ENCODE data around the gene SERTM1.

Gene SERTM1

GRCh38 chr13:36673352-36673751 is 468 bp upstream of the SERTM1 start:
- H3F3A ChIP-seq (ENCODE audit: control insufficient read depth, insufficient read depth), result no peaks in the 10 kb centered on the region
- no peaks in the 10 kb centered on the region for H4K20me1 ChIP-seq (ENCODE audit: control insufficient read depth, insufficient read depth, low read depth, low read length)
- H3K36me3 ChIP-seq (ENCODE audit: control insufficient read depth, low read length), result no peaks in the 10 kb centered on the region
- no peak overlapping the region for H3K4me3 ChIP-seq (ENCODE audit: low read length)
- H3K27ac ChIP-seq (ENCODE audit: low read depth, low read length), result no peak overlapping the region
- no peaks in the 10 kb centered on the region for H3K9me2 ChIP-seq (replicated peaks; ENCODE audit: control insufficient read depth, low read length)
- no peaks in the 10 kb centered on the region for H3K4me1 ChIP-seq (ENCODE audit: control insufficient read depth, low read length)
- TF ChIP-seq EZH2phosphoT487 (IDR thresholded peaks at IDR 0.05; ENCODE audit: borderline replicate concordance, low read length) (no peak), CTCF (IDR thresholded peaks at IDR 0.05; ENCODE audit: low read depth, low read length, poor library complexity, severe bottlenecking) (no peak)
- no peaks in the 10 kb centered on the region for H3K79me2 ChIP-seq (ENCODE audit: control insufficient read depth, low read length)
- no peaks in the 10 kb centered on the region for H3K27me3 ChIP-seq (ENCODE audit: control insufficient read depth, low read length)
- no peaks in the 10 kb centered on the region for H3K9me3 ChIP-seq (ENCODE audit: control insufficient read depth, insufficient read depth, low read length)
- H3K4me2 ChIP-seq (ENCODE audit: low read length), result no peak overlapping the region

GRCh38 chr13:36674337-36675212 is 755 bp downstream of the SERTM1 start:
- no peaks in the 10 kb centered on the region for H3K9me3 ChIP-seq (ENCODE audit: control insufficient read depth, insufficient read depth, low read length)
- H3K4me1 ChIP-seq (ENCODE audit: control insufficient read depth, low read length), result no peaks in the 10 kb centered on the region
- no peak overlapping the region for H3K4me2 ChIP-seq (ENCODE audit: low read length)
- no peaks in the 10 kb centered on the region for H3K36me3 ChIP-seq (ENCODE audit: control insufficient read depth, low read length)
- no peaks in the 10 kb centered on the region for H3K27me3 ChIP-seq (ENCODE audit: control insufficient read depth, low read length)
- H3K9me2 ChIP-seq (replicated peaks; ENCODE audit: control insufficient read depth, low read length), result no peaks in the 10 kb centered on the region
- H3F3A ChIP-seq (ENCODE audit: control insufficient read depth, insufficient read depth), result no peaks in the 10 kb centered on the region
- no peaks in the 10 kb centered on the region for H3K79me2 ChIP-seq (ENCODE audit: control insufficient read depth, low read length)
- no peaks in the 10 kb centered on the region for H4K20me1 ChIP-seq (ENCODE audit: control insufficient read depth, insufficient read depth, low read depth, low read length)
- no peak overlapping the region for H3K27ac ChIP-seq (ENCODE audit: low read depth, low read length)
- H3K4me3 ChIP-seq (ENCODE audit: low read length), result no peak overlapping the region
- no peak for TF ChIP-seq CTCF (IDR thresholded peaks at IDR 0.05; ENCODE audit: low read depth, low read length, poor library complexity, severe bottlenecking)
- no peak for TF ChIP-seq EZH2phosphoT487 (IDR thresholded peaks at IDR 0.05; ENCODE audit: borderline replicate concordance, low read length)

GRCh38 chr13:36675213-36675536 is 1.4 kb downstream of the SERTM1 start:
- H3K36me3 ChIP-seq (ENCODE audit: control insufficient read depth, low read length), result no peaks in the 10 kb centered on the region

More at GRCh38 chr13:36675213-36675536, 1.4 kb downstream of the SERTM1 start:
- H3K79me2 ChIP-seq (ENCODE audit: control insufficient read depth, low read length), result no peaks in the 10 kb centered on the region
- H3K4me3 ChIP-seq (ENCODE audit: low read length), result no peak overlapping the region
- H3K27me3 ChIP-seq (ENCODE audit: control insufficient read depth, low read length), result no peaks in the 10 kb centered on the region
- no peaks in the 10 kb centered on the region for H4K20me1 ChIP-seq (ENCODE audit: control insufficient read depth, insufficient read depth, low read depth, low read length)
- no peak for TF ChIP-seq EZH2phosphoT487 (IDR thresholded peaks at IDR 0.05; ENCODE audit: borderline replicate concordance, low read length)
- no peak for TF ChIP-seq CTCF (IDR thresholded peaks at IDR 0.05; ENCODE audit: low read depth, low read length, poor library complexity, severe bottlenecking)
- H3K4me2 ChIP-seq (ENCODE audit: low read length), result no peak overlapping the region
- no peak overlapping the region for H3K27ac ChIP-seq (ENCODE audit: low read depth, low read length)
- no peaks in the 10 kb centered on the region for H3K9me3 ChIP-seq (ENCODE audit: control insufficient read depth, insufficient read depth, low read length)
- H3F3A ChIP-seq (ENCODE audit: control insufficient read depth, insufficient read depth), result no peaks in the 10 kb centered on the region
- H3K4me1 ChIP-seq (ENCODE audit: control insufficient read depth, low read length), result no peaks in the 10 kb centered on the region
- no peaks in the 10 kb centered on the region for H3K9me2 ChIP-seq (replicated peaks; ENCODE audit: control insufficient read depth, low read length)
